GM18909 (cell line): ENCODE results near the gene RASAL1.
"Not testable (repeated sequence)": the region's sequence is repeated elsewhere in the genome, so short reads cannot be mapped to it uniquely, and the experiment has no call there.

Experiments used
- ATAC-seq: cut with Tn5 transposase; IDR thresholded peaks from one replicate; pipeline ENCODE4 v1.9.1; 2021; ENCODE audit warnings: mild to moderate bottlenecking; ENCODE audit not compliant: unreplicated experiment, poor library complexity

Gene RASAL1

DNA sequence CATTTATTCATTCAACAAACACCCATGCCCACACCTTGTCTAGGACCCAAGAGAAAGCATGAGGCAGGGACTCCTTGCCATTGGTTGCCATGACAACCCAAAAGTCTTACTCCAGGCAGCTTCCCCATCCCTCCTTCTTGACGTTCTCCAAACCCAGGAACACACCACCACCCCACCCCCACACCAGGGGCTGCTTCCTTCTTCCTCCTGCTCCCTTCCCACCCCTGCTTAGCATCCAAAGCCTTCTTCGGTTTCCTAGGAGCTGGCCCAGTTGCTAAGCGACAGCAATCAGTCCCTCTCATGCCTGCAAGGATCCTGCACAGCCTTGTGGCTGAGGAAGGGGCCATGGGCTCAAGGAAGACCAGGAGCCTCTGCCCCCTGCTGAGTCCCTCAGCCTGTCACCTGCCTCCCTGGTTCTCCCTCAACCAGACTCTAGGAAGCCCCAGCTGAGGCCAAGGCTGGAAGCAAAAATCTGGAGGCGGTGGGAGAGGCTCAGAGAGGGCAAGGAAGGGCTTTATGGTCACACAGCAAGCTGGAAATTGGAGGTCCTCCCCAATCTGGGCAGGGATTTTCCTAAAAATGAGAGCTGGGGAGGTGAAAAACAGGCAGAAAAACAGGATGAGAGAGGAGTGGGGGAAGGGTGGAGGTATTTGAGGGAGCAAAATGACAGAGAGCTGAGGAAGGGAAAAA is 15.4 kb downstream of the RASAL1 start:
- ATAC-seq: no peak

DNA sequence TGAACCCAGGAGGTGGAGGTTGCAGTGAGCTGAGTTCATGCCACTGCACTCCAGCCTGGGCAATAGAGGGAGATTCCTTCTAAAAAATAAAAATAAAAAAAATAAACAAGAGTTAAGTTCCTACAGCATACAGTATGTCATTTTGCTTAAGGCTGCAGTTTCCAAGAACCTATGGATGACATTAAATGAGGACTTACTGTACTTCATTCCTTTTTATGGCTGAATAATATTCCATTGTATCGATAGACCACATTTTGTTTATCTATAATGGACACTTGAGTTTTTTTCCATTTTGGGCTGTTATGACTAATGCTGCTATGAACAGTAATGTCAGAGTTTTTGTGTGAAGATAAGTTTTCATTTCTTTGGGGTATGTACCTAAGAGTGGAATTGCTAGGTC is 17.4 kb downstream of the RASAL1 start:
- no peak for ATAC-seq

DNA sequence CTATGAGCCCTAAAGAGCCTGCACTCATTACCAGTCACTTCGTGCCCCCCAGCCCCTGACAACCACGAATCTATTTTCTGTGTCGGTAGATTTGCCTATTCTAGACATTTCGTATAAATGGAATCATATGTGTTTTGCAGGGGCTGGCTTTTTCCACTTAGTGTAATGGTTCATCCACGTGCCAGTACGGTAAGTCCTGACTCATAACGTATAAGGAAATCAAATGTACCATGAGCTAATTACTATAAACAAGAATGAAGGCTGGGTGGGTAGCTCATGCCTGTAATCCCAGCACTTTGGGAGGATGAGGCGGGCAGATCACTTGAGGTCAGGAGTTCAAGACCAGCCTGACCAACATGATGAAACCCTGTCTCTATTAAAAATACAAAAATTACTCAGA is 17.9 kb downstream of the RASAL1 start:
- not testable (repeated sequence) for ATAC-seq

DNA sequence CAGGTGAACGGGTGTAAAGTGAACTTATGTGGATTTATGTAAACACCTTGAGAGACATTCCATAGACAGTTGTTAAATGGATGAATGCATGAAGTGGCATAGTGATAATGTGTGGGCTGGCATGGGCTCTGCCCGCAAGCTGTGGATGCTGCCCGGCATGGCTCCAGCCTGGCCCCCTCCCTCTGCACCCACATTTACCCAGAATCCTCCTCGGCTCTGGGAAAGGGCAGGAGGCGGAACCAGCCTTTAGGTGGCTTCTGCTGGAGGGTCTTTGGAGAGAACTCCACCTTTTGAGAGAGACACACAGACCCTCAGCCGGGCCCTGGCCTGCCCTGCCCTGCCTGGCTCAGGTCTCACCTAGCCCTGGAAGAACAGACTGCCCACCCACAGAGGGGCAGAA is 18.7 kb downstream of the RASAL1 start:
- ATAC-seq: no peak

DNA sequence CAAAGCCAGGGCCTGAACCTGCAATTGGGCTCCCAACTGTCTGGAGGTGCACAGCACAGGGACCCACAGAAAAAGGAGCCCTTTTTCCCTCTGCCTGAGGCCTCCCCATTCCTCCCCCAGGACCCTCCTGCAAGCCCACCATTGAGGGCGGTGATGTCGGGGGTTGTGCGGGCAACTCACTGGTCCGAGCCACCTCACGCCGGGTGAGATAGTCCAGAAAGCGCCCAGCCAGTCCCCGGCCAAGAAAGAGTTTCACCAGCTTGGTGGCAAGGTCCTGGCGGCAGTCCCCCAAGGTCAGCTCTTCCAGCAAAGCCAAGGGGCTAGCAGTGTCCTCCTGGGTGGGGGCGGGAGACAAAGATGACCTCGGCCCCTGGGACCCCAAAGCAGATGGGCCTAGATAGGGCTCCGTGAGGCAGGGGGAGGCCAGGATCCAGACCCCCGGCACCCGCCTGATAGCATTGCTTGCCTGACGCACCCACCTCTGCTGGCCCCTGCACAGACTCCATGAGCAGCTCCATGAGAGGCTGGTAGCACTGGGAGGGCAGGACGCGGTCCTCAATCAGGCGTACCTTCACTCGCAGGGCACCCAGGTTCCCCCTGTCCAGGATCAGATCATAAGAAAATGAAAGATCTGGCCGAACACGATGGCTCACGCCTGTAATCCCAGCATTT is 20.0 kb downstream of the RASAL1 start:
- ATAC-seq: no peak

DNA sequence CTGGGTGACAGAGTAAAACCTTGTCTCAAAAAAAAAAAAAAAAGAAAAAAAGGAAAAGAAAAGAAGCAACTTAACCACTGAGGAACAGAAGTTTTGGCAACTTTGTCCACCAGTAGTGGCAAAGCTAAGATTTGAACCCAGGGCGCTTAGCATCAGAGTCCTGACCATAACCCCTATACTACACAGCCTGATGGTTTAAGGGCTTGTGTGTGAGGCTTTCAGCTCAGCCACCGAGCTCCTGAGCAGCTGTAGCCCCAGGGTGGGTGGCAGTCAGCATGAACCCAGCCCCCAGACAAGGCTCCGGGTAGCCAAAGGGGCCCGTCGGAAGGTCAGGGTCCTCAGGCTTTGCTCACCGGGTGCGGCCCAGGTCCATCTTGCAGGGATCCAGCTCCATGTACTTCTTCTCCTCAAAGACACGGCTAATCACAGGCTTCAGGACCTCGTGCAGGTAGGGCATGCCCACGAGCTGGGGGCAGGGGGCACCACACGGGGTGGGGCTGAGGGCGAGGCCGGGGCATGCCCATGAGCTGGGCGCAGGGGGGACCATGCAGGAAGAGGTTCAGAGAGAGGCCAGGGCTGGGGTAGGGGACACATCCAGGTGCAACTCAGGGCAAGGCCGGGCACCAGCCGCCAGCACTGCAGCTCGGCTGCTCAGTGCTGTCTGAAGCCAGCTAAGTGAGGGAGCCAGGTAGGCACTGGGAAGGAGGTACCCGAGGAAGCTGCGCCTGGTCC is 20.9 kb downstream of the RASAL1 start:
- ATAC-seq: no peak

DNA sequence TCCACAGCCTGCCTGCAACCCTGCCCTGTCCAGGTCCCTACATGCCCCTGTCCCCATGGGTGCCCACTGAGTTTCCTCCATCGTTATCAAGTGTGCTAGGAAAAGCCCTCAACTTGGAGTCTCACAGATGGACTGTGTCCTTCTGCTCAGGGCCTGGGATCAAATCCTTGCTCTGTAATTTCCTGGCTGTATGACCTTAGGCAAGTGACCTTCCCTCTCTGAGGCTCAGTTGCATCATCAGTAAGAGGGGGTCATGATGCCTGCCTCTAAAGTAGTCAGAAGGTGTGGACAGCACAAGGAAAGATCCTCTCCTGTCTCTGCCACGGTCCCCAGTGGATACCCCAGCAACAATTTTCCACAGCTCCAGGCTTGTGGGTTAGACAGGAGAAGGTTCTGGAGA is 22.2 kb downstream of the RASAL1 start:
- no peak for ATAC-seq

DNA sequence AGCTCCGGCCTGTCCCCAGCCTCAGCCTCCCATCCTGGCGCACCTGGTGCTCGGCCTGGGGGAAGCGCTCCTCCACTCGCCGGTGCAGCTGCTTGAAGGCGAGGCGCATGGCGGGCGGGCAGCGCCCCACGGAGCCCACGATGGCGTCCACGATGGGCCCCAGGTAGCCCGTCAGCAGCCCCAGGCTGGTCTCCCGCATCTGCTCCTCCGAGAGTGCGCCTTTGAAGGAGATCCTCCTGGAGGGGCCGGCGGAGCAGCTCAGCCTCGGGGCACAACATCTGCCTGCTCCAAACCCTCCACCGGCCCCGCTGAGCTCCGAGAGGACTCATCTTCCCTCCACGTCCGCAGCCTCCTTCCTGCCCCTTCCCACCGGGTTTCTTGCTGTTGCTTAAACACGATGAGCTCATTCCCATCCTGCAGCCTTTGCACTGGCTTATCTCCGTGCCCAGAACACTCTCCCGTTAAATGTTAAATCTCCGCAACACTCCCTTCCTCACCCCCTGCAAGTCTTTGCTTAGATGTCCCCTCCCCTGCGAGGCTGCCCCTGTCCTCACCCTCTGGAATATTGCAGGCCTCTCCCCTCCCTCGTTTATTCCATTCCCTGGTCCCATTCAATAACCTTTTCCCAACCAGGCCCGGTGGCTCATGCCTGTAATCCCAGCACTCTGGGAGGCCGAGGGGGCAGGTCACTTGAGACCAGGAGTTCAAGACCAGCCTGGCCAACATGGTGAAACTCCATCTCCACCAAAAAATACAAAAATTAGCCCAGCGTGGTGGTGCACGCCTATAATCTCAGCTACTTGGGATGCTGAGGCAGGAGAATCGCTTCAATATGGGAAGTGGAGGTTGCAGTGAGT is 23.3 kb downstream of the RASAL1 start:
- no peak for ATAC-seq

DNA sequence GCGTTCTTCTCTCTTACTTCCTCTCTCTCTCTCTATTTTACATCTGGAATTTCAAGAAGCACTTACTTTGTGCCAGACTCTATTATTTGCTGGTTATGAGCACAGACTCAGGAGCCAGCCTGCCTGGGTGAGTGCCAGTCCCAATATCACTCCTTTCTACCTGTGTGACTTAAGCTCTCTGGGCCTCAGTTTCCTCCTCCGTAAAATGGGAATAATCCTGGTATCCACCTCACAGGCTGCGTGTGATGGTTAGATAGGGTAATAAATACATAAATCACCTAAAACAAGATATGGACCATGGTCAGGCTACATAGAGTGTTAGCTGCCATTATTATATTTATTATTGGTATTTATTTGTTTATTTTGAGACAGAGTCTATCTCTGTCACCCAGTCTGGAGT is 24.3 kb downstream of the RASAL1 start:
- no peak for ATAC-seq

DNA sequence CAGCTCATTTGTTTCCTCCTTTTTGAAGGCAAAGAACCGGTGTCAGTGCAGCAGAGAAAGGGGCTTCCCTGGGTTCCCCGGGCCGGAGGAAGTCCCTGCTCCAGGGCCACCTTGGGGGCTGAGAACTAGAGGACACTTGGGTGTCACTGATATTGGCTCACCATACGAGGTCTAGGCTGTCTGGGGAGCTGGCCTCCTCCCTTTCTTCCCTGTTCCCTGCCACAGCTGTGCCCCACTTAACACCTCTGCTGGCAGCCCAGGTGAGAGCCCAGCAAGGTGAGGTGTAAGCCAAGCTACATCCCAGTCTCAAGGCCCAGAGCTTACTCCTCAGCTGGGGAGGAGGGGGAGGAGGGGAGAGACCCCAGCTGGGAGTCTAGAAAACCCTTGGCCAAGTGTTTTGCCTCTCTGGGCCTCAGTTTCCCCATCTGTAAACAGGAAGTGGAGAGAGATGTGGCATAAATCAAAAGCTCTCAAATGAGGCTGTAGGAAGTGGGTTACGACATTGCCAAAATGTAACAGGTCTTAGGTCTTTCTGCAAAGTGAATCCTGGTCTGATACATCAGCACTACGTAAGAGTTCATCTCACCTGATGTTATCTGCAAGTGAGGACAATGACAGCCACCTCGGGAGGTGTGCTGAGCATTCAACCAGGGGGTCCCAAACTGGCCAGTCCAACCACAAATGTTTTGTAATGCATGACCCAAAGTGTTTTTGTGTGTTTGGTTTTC is 25.5 kb downstream of the RASAL1 start:
- ATAC-seq: no peak

DNA sequence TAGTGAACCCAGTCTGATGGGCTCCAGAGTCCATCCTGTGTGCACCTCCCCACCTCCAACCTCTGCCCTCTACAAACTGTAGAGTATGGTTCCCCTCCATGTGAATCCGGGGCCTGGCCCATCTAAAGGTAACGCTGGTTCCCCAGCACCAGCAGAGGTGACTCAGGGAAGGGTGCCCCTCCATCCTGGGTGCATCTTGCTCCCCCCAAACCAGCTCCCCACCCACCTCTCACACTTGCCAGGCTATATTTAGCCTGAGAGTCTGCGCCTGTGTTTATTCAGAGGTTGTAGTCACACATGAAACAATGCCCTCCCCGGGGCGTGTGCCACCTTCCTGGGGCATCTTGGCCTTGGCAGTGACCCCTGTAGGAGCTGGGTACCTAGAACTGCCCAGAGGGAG is 26.2 kb downstream of the RASAL1 start:
- ATAC-seq: no peak

DNA sequence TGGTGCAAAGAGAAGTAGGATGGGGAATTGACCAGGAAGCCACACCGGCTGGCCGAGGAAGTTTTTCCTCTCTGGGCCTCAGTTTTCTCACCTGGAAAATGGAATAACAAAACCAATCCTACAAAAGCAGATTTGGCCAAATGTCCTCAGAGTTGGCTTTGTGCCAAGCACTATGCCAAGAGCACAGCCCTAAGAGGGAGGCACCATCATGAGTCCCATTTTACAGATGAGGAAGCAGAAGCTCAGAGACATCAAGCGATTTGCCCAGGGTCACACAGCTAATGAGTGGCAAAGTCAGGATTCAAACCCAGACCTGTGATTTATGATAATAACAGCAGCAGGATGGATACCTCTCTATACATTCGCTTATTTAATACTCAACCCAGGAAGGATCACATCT is 27.3 kb downstream of the RASAL1 start:
- ATAC-seq: no peak

DNA sequence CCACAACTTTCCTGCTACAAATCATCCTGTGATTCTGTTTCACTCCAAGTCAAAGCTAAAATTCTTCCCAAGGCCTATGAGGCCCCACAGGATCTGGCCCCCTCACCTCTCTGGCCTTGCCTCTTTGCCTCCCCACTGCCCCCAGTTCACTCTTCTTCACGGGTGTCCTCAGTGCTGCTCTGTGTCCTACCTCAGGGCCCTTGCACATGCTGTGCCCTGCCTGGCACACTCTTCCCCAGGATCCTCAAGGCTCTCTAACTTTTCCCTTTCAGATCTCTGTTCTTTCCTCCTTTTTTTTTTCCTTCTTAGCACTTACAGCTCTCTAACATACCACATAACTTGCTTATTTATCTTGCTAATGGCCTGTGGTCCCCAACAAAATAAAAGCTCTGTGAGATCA is 29.2 kb downstream of the RASAL1 start:
- ATAC-seq: no peak

DNA sequence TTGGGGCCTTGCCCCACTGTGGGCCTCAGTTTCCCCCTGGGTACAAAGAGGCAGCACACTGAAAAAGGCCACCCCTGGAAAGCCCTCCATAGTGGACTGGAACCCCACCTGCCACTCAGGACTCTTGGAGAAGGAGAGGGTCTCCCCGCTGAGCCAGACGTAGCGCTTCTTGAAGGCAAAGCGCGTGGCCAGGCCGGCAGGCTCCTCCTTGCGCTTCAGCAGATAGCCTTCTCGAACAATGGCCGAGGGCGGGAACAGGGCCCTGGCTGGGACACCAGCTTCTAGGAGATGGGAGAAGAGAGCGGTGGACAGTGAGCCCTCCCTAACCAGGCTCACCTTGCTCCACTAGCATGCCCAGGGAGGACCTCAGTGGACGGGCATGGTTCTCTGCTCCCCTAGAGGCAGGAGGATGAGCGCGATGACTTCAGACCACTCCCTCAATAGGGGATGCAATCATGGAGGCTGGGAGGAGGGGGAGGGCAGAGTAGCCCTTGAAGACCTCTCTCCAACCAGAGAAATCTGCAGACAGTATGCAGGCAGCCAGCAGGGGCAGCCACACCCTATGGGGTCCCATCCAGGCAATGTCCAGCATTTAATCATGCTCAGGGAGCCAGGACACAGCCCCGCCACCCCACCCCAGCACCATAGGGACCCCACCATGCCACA is 29.8 kb downstream of the RASAL1 start:
- ATAC-seq: no peak

DNA sequence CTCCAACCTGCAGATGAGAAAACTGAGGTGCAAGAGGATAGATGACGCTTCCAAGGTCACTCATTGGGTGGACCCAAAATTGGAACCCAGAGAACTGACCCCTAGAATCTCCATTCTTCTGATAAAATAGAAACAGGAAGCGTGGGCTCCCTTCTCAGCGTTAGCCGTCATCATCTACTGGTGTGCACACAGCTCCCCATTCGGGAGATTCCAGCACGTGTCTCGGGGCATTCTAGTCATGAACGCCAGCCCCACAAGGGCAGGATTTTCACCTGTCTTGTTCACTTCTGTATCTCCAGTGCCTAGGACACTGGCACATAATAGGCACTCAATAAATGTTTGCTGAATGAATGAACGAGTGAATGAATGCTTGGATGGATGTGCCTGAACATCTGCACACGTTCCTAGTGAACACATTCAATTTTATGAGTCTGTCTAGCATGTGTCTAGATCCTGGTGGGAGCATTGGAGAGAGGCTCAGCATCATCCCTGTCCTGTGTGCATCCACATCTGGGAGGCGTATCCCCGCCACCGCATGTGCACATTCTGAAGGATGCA is 30.5 kb downstream of the RASAL1 start:
- ATAC-seq: no peak

DNA sequence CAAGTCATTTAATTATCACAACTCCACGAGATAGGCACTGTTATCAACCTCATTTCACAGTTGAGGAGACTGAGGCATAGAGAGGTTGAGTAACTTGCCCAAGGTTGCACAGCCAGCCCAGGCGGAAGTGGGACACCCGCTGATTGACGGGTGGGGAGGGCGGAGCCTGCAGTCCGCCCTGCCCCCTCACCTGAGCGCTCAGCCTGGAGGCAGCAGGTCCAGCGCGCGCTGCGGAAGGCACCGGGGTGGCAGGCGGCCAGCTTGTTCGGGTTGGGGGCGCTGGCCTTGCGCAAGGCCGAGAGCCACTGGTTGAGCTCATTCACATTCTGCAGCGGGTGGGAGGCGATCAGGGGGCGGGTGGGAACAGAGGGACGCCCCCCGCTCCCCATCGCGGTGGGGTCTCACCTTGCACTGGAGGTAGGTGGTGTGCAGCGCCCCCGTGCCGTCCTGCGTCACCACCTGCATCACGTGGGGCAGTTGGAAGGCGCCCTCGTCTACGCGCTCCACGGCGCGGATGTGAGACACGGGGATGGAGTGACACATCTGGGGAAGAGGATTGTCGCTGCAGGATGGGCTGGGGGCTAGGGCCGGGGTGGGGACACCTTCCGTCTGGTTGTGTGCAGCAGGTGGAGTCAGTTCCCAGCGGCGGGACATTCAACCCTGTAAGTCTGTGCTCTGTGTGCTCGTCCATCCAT is 31.7 kb downstream of the RASAL1 start:
- no peak for ATAC-seq

DNA sequence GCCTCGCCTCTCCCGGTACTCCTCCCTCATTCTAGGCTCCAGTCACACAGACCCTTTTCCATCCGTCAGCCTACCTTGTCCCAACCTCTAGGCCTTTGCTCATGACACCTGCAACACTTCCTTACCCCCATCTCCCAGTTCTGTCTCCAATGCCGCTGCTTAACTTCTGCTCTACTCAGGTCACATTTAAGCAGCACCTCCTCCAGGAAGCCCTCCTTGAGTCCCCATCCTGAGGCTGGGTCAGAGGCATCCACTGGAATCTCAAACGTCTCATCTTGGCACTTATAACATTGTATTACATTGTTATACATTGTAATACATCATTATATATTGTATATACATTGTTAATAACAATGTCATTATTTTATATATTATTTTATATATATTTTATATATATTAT is 32.8 kb downstream of the RASAL1 start:
- ATAC-seq: no peak

DNA sequence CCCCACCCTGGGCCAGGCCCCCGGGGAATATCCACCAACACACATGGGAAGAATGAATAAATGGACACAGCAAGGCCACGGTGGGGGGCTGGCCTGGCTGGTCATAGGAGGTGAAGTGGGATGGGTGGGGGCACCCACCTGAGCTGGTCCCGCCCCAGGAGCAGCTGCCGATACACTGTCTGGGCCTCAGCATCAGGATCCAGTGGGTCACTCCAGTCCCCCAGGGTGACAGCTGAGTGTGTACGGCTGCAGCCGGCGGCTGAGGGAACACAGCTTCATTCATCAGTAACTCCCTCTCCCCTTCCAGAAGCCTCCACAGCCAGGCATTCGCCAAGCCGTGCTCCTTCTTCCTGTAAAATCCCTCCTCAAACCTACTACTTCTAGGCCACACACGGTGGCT is 33.8 kb downstream of the RASAL1 start:
- ATAC-seq: no peak

DNA sequence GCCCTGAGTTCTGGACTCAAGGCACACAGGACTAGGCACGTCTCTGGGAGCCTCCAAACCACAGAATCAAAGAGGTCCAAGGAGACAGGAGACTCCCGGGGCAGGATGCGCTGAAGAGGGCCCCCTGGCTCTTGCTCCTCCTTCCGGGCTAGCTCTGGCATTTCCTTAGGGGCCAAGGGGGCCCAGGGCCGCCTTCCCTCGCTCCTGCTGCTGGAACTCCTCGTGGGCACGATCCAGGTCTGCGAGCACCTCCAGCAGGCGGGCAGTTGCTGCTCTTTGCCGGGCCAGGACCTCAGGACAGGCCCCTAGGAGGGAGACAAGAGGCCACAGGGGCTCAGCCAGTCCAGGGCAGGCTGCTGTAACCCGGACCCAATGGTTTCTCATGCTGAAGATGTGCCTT is 35.8 kb downstream of the RASAL1 start:
- ATAC-seq: no peak
